Ishikawa (cell line): ENCODE data around the gene PTPRM.

Experiments
- CEBPB ChIP-seq: IDR thresholded peaks from 2 replicates; pipeline ENCODE4 v1.6.1; 2012
- CREB1 ChIP-seq: IDR thresholded peaks from 2 replicates; pipeline ENCODE4 v1.6.1; 2012; ENCODE audit warnings: low read depth
- EGR1 ChIP-seq: IDR thresholded peaks from 2 replicates; pipeline ENCODE4 v1.6.1; 2012
- EP300 ChIP-seq: IDR thresholded peaks from 2 replicates; pipeline ENCODE4 v1.6.1; 2012; ENCODE audit warnings: borderline replicate concordance
- FOXM1 ChIP-seq: IDR thresholded peaks from 2 replicates; pipeline ENCODE4 v1.6.1; 2012; ENCODE audit warnings: low read depth, borderline replicate concordance
- MAX ChIP-seq: IDR thresholded peaks from 2 replicates; pipeline ENCODE4 v1.6.1; 2012
- NFIC ChIP-seq: IDR thresholded peaks from 2 replicates; pipeline ENCODE4 v1.6.1; 2012
- RAD21 ChIP-seq: IDR thresholded peaks from 2 replicates; pipeline ENCODE4 v1.6.1; 2012; ENCODE audit warnings: low read depth
- REST ChIP-seq: IDR thresholded peaks from 2 replicates; pipeline ENCODE4 v1.6.1; 2012; ENCODE audit warnings: low read depth, mild to moderate bottlenecking
- TAF1 ChIP-seq: IDR thresholded peaks from 2 replicates; pipeline ENCODE4 v1.6.1; 2012; ENCODE audit warnings: low read depth, mild to moderate bottlenecking
- TCF12 ChIP-seq: IDR thresholded peaks from 2 replicates; pipeline ENCODE4 v1.6.1; 2012; ENCODE audit warnings: low read depth
- TEAD4 ChIP-seq: IDR thresholded peaks from 2 replicates; pipeline ENCODE4 v1.6.1; 2012
- USF1 ChIP-seq: IDR thresholded peaks from 2 replicates; pipeline ENCODE4 v1.6.1; 2012
- YY1 ChIP-seq: IDR thresholded peaks from 2 replicates; pipeline ENCODE4 v1.6.1; 2012; ENCODE audit warnings: low read depth
- ZBTB7A ChIP-seq: IDR thresholded peaks from 2 replicates; pipeline ENCODE4 v1.6.1; 2012; ENCODE audit warnings: low read depth

Gene PTPRM

GRCh38 chr18:8299054-8299980, 732.2 kb downstream of the PTPRM start:
- TF ChIP-seq USF1 (no peak), TEAD4 (no peak), CEBPB (no peak), REST (no peak), ZBTB7A (no peak), TAF1 (no peak), EP300 (no peak), RAD21 (no peak), TCF12 (no peak), YY1 (no peak), MAX (no peak), EGR1 (no peak)

GRCh38 chr18:8300751-8301410, 733.8 kb downstream of the PTPRM start:
- TF ChIP-seq YY1, result no peak
- TF ChIP-seq TAF1, result no peak
- no peak for TF ChIP-seq RAD21
- TF ChIP-seq CEBPB, result no peak
- no peak for TF ChIP-seq REST
- no peak for TF ChIP-seq CREB1
- TF ChIP-seq TCF12, result no peak
- TF ChIP-seq NFIC, result no peak
- TF ChIP-seq USF1, result no peak
- TF ChIP-seq EP300, result no peak
- TF ChIP-seq EGR1, result no peak
- TF ChIP-seq FOXM1, result no peak

- TF ChIP-seq TCF12 (no peak), YY1 (no peak), ZBTB7A (no peak), NFIC (no peak), FOXM1 (no peak), REST (no peak), RAD21 (no peak)
Measured at GRCh38 chr18:8301427-8302172, 734.5 kb downstream of the PTPRM start.

GRCh38 chr18:8303151-8303755, 736.1 kb downstream of the PTPRM start:
- no peak for TF ChIP-seq ZBTB7A
- TF ChIP-seq REST, result no peak
- no peak for TF ChIP-seq TAF1
- TF ChIP-seq FOXM1, result no peak
- no peak for TF ChIP-seq RAD21
- TF ChIP-seq NFIC, result no peak
- TF ChIP-seq EP300, result no peak
- no peak for TF ChIP-seq USF1
- no peak for TF ChIP-seq CEBPB
- no peak for TF ChIP-seq EGR1
- no peak for TF ChIP-seq YY1
- no peak for TF ChIP-seq TCF12
- no peak for TF ChIP-seq TEAD4
- TF ChIP-seq MAX, result no peak
- TF ChIP-seq CREB1, result no peak
